Smooth muscle cell (in vitro differentiated cells): ENCODE data around the gene GLE1. TPM values are rescaled to one million over a fixed set of nuclear protein-coding genes. Genes with fewer than 3 reads are reported as not detected.

ENCODE experiments used
- DNase-seq: peaks from one replicate; lab custom pipeline; 2025; ENCODE audit not compliant: unreplicated experiment; lab: John Stamatoyannopoulos, UW
- H2AFZ ChIP-seq: fragments of 200-600 bp; sonication (generic); 2 replicates; pipeline ENCODE4 v1.6.0; 2016; ENCODE audit warnings: antibody characterized with exemption, low read depth, mild to moderate bottlenecking
- H3F3A ChIP-seq: fragments of 200-600 bp; sonication (generic); 2 replicates; pipeline ENCODE4 v1.6.0; 2017; ENCODE audit warnings: antibody characterized with exemption, low read depth
- H3K27ac ChIP-seq: fragments of 200-600 bp; sonication (generic); 2 replicates; pipeline ENCODE4 v1.5.1; 2016; ENCODE audit warnings: low read depth, mild to moderate bottlenecking
- H3K27me3 ChIP-seq: fragments of 200-600 bp; sonication (generic); 2 replicates; pipeline ENCODE4 v1.6.1; 2016; ENCODE audit warnings: low read depth, mild to moderate bottlenecking
- H3K36me3 ChIP-seq: fragments of 200-600 bp; sonication (generic); 2 replicates; pipeline ENCODE4 v1.5.1; 2016; ENCODE audit warnings: low read depth
- H3K4me1 ChIP-seq: fragments of 200-600 bp; sonication (generic); 2 replicates; pipeline ENCODE4 v1.5.1; 2016; ENCODE audit warnings: low read depth
- H3K4me2 ChIP-seq: fragments of 200-600 bp; sonication (generic); 2 replicates; pipeline ENCODE4 v1.6.0; 2016; ENCODE audit warnings: mild to moderate bottlenecking
- H3K4me3 ChIP-seq: fragments of 200-600 bp; sonication (generic); 2 replicates; pipeline ENCODE4 v1.5.1; 2016; ENCODE audit warnings: mild to moderate bottlenecking
- H3K79me2 ChIP-seq: fragments of 200-600 bp; sonication (generic); 2 replicates; pipeline ENCODE4 v1.6.0; 2016; ENCODE audit warnings: low read depth, mild to moderate bottlenecking
- H3K9ac ChIP-seq: fragments of 200-600 bp; sonication (generic); 2 replicates; pipeline ENCODE4 v1.6.0; 2016; ENCODE audit warnings: low read depth
- H3K9me3 ChIP-seq: fragments of 200-600 bp; sonication (generic); replicated peaks from 2 replicates; pipeline ENCODE4 v1.5.1; 2016; ENCODE audit warnings: low read depth
- H4K20me1 ChIP-seq: fragments of 200-600 bp; sonication (generic); 2 replicates; pipeline ENCODE4 v1.6.0; 2016; ENCODE audit warnings: low read depth
- CTCF ChIP-seq: fragments of 200-600 bp; sonication (generic); IDR thresholded peaks from 2 replicates; pipeline ENCODE4 v1.5.1; 2017; ENCODE audit warnings: borderline replicate concordance, mild to moderate bottlenecking, antibody characterized with exemption; ENCODE audit not compliant: insufficient read depth, poor library complexity, severe bottlenecking
- WGBS: methylation state at CpG from one replicate; pipeline ENCODE4 v1.1.7; 2016; ENCODE audit warnings: low lambda C conversion rate; 5-methylcytosine and 5-hydroxymethylcytosine counted together
- polyA plus RNA-seq: library from polyadenylated mRNA; unstranded; fragments of >200 nt; fragmentation: Nextera tagmentation; extraction: Ambion mirVana; gene quantifications from 2 replicates; pipeline ENCODE4 v1.2.1, GENCODE V29; 2016
- total RNA-seq: library from RNA; depleted of rRNA; stranded (reverse); fragments of >200 nt; gene quantifications from 2 replicates; pipeline ENCODE4 v1.2.3, GENCODE V29; 2014

GLE1 gene
- total and polyA plus RNA-seq, 2 experiments from 2014 or later: 11.8 to 14.1 TPM

- TF ChIP-seq CTCF: no peak
- Histone ChIP-seq H3K27ac (no peak overlapping the region), H2AFZ (no peak overlapping the region), H3K4me3 (no peak overlapping the region), H3F3A (peaks cover 17% of the 10 kb centered on the region), H3K27me3 (no peaks in the 10 kb centered on the region), H3K4me2 (no peak overlapping the region), H3K9me3 (no peaks in the 10 kb centered on the region), H3K79me2 (peaks cover 77% of the 10 kb centered on the region), H3K36me3 (no peaks in the 10 kb centered on the region), H4K20me1 (peaks cover 89% of the 10 kb centered on the region), H3K4me1 (peaks cover 36% of the 10 kb centered on the region), H3K9ac (no peak overlapping the region)
- no peak for DNase-seq
- 88% methylated on average over 5 of the region's 5 CpGs for WGBS
Measured at GRCh38 chr9:128556926-128557634, 52.6 kb downstream of the GLE1 start.

DNA sequence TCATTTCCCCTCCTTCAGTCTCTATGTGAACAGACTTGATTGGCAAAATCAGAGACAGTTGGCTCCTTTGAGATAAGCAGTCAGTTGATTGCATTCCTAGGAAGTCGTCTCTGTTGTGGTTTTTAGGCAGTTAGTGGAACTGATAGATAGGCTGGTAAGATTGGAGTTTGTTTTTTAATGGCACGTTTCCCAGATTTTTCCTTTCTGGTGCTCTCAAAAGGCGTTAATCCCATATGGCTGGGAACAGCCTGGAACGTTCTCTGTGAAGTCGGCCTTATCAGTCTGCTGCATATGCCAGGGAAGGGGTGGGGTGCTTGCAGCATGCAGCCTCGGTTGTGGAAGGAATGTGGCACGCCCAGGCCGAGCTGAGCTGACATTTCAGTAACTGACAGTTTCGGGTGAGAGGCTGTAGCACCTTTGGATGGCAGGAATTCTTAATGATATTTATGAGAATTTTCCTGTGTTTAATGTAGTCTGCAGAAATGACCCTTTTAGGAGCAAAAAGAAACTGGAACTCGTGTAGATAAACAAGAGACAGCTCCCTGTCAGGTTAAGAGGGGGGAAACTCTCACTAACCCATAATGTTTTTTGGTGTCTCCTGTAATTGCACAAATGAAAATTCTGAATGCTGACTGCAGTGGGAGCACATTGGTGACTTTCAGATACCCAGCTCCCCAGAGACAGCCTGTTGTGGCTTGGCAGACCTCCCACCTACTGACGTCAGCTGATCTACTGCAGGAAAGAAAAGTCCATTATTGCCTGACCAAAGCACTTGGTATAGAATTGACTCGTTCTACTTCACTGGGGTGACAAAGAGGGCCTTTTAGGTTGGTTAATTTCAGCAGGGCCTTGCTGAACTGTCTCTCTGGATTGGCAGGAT lies 54.2 kb downstream of the GLE1 start:
- Histone ChIP-seq H3K4me3 (peak overlapping the region; percentile 6), H3K36me3 (no peaks in the 10 kb centered on the region), H3K9me3 (no peaks in the 10 kb centered on the region), H3K4me1 (peaks cover 34% of the 10 kb centered on the region), H3K27ac (peak overlapping the region; percentile 64), H3K79me2 (peaks cover 77% of the 10 kb centered on the region), H3K4me2 (peak overlapping the region; percentile 50), H4K20me1 (peaks cover 93% of the 10 kb centered on the region), H3F3A (peaks cover 21% of the 10 kb centered on the region), H2AFZ (no peak overlapping the region), H3K9ac (no peak overlapping the region), H3K27me3 (no peaks in the 10 kb centered on the region)
- WGBS: 5% methylated on average over 12 of the region's 12 CpGs
- TF ChIP-seq CTCF: no peak
- DNase-seq: peak; percentile 8

- Histone ChIP-seq H3K4me1 (no peaks in the 10 kb centered on the region), H3K9me3 (no peaks in the 10 kb centered on the region), H3K79me2 (peaks cover 71% of the 10 kb centered on the region), H4K20me1 (peaks cover 90% of the 10 kb centered on the region), H3K4me3 (no peak overlapping the region), H3K36me3 (peaks cover 26% of the 10 kb centered on the region), H2AFZ (no peak overlapping the region), H3F3A (peaks cover 4% of the 10 kb centered on the region), H3K27me3 (no peaks in the 10 kb centered on the region), H3K9ac (no peak overlapping the region), H3K4me2 (no peak overlapping the region), H3K27ac (no peak overlapping the region)
- no peak for DNase-seq
- no peak for TF ChIP-seq CTCF
- WGBS: 97% methylated on average over 4 of the region's 4 CpGs
Measured at GRCh38 chr9:128565578-128565977, 61.1 kb downstream of the GLE1 start.
